Prostate gland (tissue), 2 donors: ENCODE results near the gene CYP2A6. TPM values are rescaled to one million over a fixed set of nuclear protein-coding genes. Genes with fewer than 3 reads are reported as not detected.

ENCODE experiments used
- DNase-seq: peaks from one replicate; pipeline ENCODE4 v3.0.0-alpha.2; 2019; ENCODE audit warnings: low spot score
- H3K27ac ChIP-seq, 2 donors: fragments of 200-600 bp; sonication (generic); 2 replicates each; pipeline ENCODE4 v1.5.1; 2017 to 2019
- H3K27me3 ChIP-seq: fragments of 200-600 bp; sonication (generic); replicated peaks from 2 replicates; pipeline ENCODE4 v1.5.1; 2019; ENCODE audit not compliant: insufficient read depth
- H3K36me3 ChIP-seq, 2 donors: fragments of 200-600 bp; sonication (generic); 1 replicate in 1 of 2; 2 replicates in 1 of 2; pipeline versions ENCODE4 v1.5.1 to v1.8.1; 2017 to 2019
- H3K4me1 ChIP-seq: fragments of 200-600 bp; sonication (generic); replicated peaks from 2 replicates; pipeline ENCODE4 v1.5.1; 2019
- H3K4me3 ChIP-seq, 2 donors: fragments of 200-600 bp; sonication (generic); 2 replicates each; pipeline ENCODE4 v1.5.1; 2017 to 2019
- H3K9me3 ChIP-seq: fragments of 200-600 bp; sonication (generic); 2 replicates; pipeline ENCODE4 v1.5.1; 2017
- POLR2A ChIP-seq: fragments of 450-650 bp; IDR thresholded peaks from one replicate; pipeline ENCODE4 v1.6.1; 2016; ENCODE audit warnings: antibody characterized with exemption, mild to moderate bottlenecking
- POLR2AphosphoS5 ChIP-seq: sonication (generic); formaldehyde crosslinking; IDR thresholded peaks from one replicate; pipeline ENCODE4 v1.6.1; 2017; ENCODE audit warnings: antibody characterized with exemption
- WGBS: methylation state at CpG from one replicate; pipeline ENCODE4 v1.1.5; 2018; 5-methylcytosine and 5-hydroxymethylcytosine counted together
- intact Hi-C: fragments of 100-400 bp; cut with DNase I; formaldehyde crosslinking; loops from one replicate; pipeline ENCODE4 v1.14.2; 2022
- total RNA-seq, 2 donors: library from RNA; depleted of rRNA; stranded (reverse); fragments of >200 nt; gene quantifications; one replicate each; pipeline ENCODE4 v1.1.0, GENCODE V29; 2016
- TF ChIP-seq, protein P1 (sequence below), 4 experiments: fragments of 200-600 bp in 2 of 4; fragments of 450-650 bp in 2 of 4; sonication (generic) in 2 of 4; IDR thresholded peaks; 1 replicate in 3 of 4; 2 replicates in 1 of 4; pipeline ENCODE4 v1.5.1; 2016 to 2019; ENCODE audit warnings: antibody characterized with exemption in 4 of 4, mild to moderate bottlenecking in 2 of 4, moderate library complexity in 2 of 4

The CYP2A6 gene
- total RNA-seq, 2 donors from 2014 or later, result 1.1 TPM; not detected in 1

DNA sequence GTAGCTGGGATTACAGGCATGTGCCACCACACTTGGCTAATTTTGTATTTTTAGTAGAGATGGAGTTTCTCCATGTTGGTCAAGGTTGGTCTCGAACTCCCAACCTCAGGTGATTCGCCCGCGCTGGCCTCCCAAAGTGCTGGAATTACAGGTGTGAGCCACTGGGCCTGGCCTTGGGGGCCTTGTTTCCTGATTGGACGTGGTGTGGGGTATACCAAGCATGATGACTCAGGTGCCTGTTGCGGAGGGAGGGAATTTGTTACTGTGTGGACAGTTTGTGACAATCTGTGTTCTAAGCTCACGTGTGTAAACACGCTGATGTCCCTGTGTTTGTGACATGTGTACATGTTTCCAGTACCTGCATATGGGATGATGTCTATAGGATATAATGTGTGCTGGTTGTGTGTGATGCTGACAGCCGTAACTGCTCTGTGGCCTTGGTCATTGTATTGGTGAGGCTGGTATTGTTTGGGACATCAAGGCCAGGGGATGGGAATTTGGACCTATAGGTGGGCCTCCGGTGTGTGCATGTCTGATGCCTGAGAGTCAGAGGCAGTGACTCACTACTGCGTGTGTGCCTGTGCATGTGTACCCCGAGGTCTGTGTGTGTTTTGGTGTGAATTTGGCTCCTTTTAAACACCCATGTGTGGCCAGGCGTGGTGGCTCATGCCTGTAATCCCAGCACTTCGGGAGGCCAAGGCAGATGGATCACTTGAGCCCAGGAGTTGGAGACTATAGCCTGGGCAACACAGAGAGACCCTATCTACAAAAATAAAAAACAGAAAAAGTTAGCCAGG is 52.9 kb downstream of the CYP2A6 start:
- no peak overlapping the region for H3K4me3 ChIP-seq
- no peak for DNase-seq
- H3K27ac ChIP-seq, result peak overlapping the region; percentile 88 to 97
- intact Hi-C loops, result loop anchor here (2.0 kb wide), 1 partner anchor 81 kb away; the partner anchor contains the start of genes COQ8B and ITPKC
- peaks cover 19% of the 10 kb centered on the region for H3K4me1 ChIP-seq
- no peaks in the 10 kb centered on the region for H3K27me3 ChIP-seq
- peaks cover 0 to 6% of the 10 kb centered on the region in 2 donors for H3K36me3 ChIP-seq
- H3K9me3 ChIP-seq, result no peaks in the 10 kb centered on the region
- TF ChIP-seq POLR2AphosphoS5 (no peak), POLR2A (no peak)
- TF ChIP-seq, protein P1, sequence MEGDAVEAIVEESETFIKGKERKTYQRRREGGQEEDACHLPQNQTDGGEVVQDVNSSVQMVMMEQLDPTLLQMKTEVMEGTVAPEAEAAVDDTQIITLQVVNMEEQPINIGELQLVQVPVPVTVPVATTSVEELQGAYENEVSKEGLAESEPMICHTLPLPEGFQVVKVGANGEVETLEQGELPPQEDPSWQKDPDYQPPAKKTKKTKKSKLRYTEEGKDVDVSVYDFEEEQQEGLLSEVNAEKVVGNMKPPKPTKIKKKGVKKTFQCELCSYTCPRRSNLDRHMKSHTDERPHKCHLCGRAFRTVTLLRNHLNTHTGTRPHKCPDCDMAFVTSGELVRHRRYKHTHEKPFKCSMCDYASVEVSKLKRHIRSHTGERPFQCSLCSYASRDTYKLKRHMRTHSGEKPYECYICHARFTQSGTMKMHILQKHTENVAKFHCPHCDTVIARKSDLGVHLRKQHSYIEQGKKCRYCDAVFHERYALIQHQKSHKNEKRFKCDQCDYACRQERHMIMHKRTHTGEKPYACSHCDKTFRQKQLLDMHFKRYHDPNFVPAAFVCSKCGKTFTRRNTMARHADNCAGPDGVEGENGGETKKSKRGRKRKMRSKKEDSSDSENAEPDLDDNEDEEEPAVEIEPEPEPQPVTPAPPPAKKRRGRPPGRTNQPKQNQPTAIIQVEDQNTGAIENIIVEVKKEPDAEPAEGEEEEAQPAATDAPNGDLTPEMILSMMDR (IDR thresholded peaks at IDR 0.05), result no peak
- WGBS, result 94% methylated on average over 14 of the region's 14 CpGs

Other genes with a start within 250 kb of the CYP2A6 start
- 100 to 1,000 TPM; 160 to 500 TPM for gene LTBP4, start 249.1 kb downstream of the CYP2A6 start, total RNA-seq
- gene NUMBL, start 159.8 kb downstream of the CYP2A6 start, total RNA-seq, result 100 to 1,000 TPM in 1 of 2 donors, 10 to 100 TPM in 1; 24.3 to 102 TPM
- 10 to 100 TPM; 61.2 to 64.4 TPM for gene COQ8B, start 133.6 kb downstream of the CYP2A6 start, total RNA-seq
- 10 to 100 TPM; 40.8 to 44.5 TPM for gene ITPKC, start 133.3 kb downstream of the CYP2A6 start, total RNA-seq
- gene ACTMAP, start 100.0 kb downstream of the CYP2A6 start, total RNA-seq, result 10 to 100 TPM in 1 of 2 donors, 1 to 10 TPM in 1; 4.4 to 25.2 TPM
- 10 to 100 TPM; 70.3 to 92.2 TPM for gene SNRPA, start 99.2 kb downstream of the CYP2A6 start, total RNA-seq
- gene MIA, start 74.9 kb downstream of the CYP2A6 start, total RNA-seq, result 1 to 10 TPM; 2.7 to 5.0 TPM
- 10 to 100 TPM; 44.8 to 51.7 TPM for gene RAB4B, start 72.2 kb downstream of the CYP2A6 start, total RNA-seq
- gene EGLN2, start 51.3 kb downstream of the CYP2A6 start, total RNA-seq, result 100 to 1,000 TPM in 1 of 2 donors, 10 to 100 TPM in 1; 62.6 to 213 TPM
- gene CYP2A7, start 31.8 kb upstream of the CYP2A6 start, total RNA-seq, result not detected
- not detected for gene CYP2B6, start 140.8 kb upstream of the CYP2A6 start, total RNA-seq
- gene CYP2A13, start 238.0 kb upstream of the CYP2A6 start, total RNA-seq, result not detected